Stomach (tissue), 9 donors: Measurements from ENCODE around the gene TH. TPM values are rescaled to one million over a fixed set of nuclear protein-coding genes. Genes with fewer than 3 reads are reported as not detected.

Source experiments
- DNase-seq, 2 donors: peaks; one replicate each; pipeline versions ENCODE4 v3.0.0 to v3.0.0-alpha.2; 2013 to 2019
- H3K27ac ChIP-seq, 5 donors: fragments of 200-600 bp in 4 of 5; sonication (generic) in 4 of 5; one replicate each; pipeline ENCODE4 v1.5.1; 2013 to 2019; ENCODE audit warnings: mild to moderate bottlenecking in 1 of 5, moderate library complexity in 1 of 5
- H3K27me3 ChIP-seq, 3 donors: fragments of 200-600 bp; sonication (generic); one replicate each; pipeline ENCODE4 v1.5.1; 2017 to 2019; ENCODE audit warnings: mixed run types in 1 of 3
- H3K36me3 ChIP-seq, 4 donors: fragments of 200-600 bp; sonication (generic); 1 replicate in 3 of 4; 2 replicates in 1 of 4; pipeline ENCODE4 v1.5.1; 2016 to 2019
- H3K4me1 ChIP-seq, 4 donors: fragments of 200-600 bp; sonication (generic); one replicate each; pipeline ENCODE4 v1.5.1; 2016 to 2019
- H3K4me3 ChIP-seq, 4 donors: fragments of 200-600 bp; sonication (generic) in 3 of 4; one replicate each; pipeline ENCODE4 v1.5.1; 2016 to 2019; ENCODE audit warnings: mild to moderate bottlenecking in 1 of 4
- H3K9me3 ChIP-seq, 4 donors: fragments of 200-600 bp; sonication (generic); one replicate each; pipeline ENCODE4 v1.5.1; 2016 to 2019
- CTCF ChIP-seq, 7 experiments: fragments of 450-650 bp in 4 of 7; fragments of 200-600 bp in 3 of 7; sonication (generic) in 3 of 7; IDR thresholded peaks; one replicate each; pipeline ENCODE4 v1.5.1; 2016 to 2019; ENCODE audit warnings: antibody characterized with exemption in 7 of 7, control low read depth in 2 of 7, mild to moderate bottlenecking in 1 of 7
- EP300 ChIP-seq: sonication (generic); formaldehyde crosslinking; IDR thresholded peaks from one replicate; pipeline ENCODE4 v1.6.1; 2017; ENCODE audit warnings: antibody characterized with exemption
- POLR2A ChIP-seq, 4 donors: fragments of 450-650 bp; IDR thresholded peaks; one replicate each; pipeline ENCODE4 v1.6.1; 2016; ENCODE audit warnings: antibody characterized with exemption in 4 of 4, control low read depth in 2 of 4, mild to moderate bottlenecking in 1 of 4, moderate library complexity in 1 of 4
- POLR2AphosphoS5 ChIP-seq, 3 donors: sonication (generic); formaldehyde crosslinking; IDR thresholded peaks; one replicate each; pipeline ENCODE4 v1.6.1; 2016; ENCODE audit warnings: antibody characterized with exemption in 3 of 3
- WGBS, 5 donors: extraction: QIAGEN DNeasy Blood & Tissue Kit in 3 of 5; methylation state at CpG; one replicate each; pipeline versions ENCODE4 v1.1.5 to v1.1.7; 2013 to 2018; 5-methylcytosine and 5-hydroxymethylcytosine counted together
- intact Hi-C: fragments of 100-400 bp; cut with DNase I; formaldehyde crosslinking; loops from one replicate; pipeline ENCODE4 v1.15.1; 2023; ENCODE audit warnings: low total_unique reads
- polyA plus RNA-seq, 3 donors: library from polyadenylated mRNA; stranded (reverse); fragments of 200-250 nt; gene quantifications; one replicate each; pipeline ENCODE4 v1.2.3, GENCODE V29; 2013
- total RNA-seq, 5 donors: library from RNA; depleted of rRNA; stranded (reverse); fragments of >200 nt; gene quantifications; one replicate each; pipeline versions ENCODE4 v1.1.0 to v1.2.3, GENCODE V29; 2014 to 2016
- donor health status: healthy with polysubstance abuse.
- donor health status: Bipolar disorder and iron deficiency.
- donor health status: healthy.

Gene TH
- total and polyA plus RNA-seq, 8 donors = 0.13 to 1.7 TPM; not detected in 6

GRCh38 chr11:2197771-2198520 lies 26.3 kb upstream of the TH start:
- Histone ChIP-seq H3K27me3 (peaks cover 0 to 28% (median 4%) of the 10 kb centered on the region in 3 donors), H3K4me3 (no peak overlapping the region), H3K4me1 (peaks cover 12 to 25% (median 21%) of the 10 kb centered on the region in 4 donors), H3K27ac (no peak overlapping the region), H3K36me3 (no peaks in the 10 kb centered on the region), H3K9me3 (no peaks in the 10 kb centered on the region)
- no peak for TF ChIP-seq POLR2A (IDR thresholded peaks at IDR 0.05)
- TF ChIP-seq POLR2AphosphoS5 (IDR thresholded peaks at IDR 0.05) = no peak
- no peak for TF ChIP-seq CTCF (IDR thresholded peaks at IDR 0.05)
- TF ChIP-seq EP300 = no peak
- DNase-seq = no peak
- 83 to 89% (median 85%) methylated on average over 20 to 28 of the region's 28 CpGs for WGBS, 5 donors
- intact Hi-C loops = loop anchor here (5.0 kb wide), 2 partner anchors 99 to 209 kb away; no protein-coding TSS in a partner anchor

GRCh38 chr11:2196970-2197770 lies 25.6 kb upstream of the TH start:
- TF ChIP-seq EP300 (no peak), CTCF (IDR thresholded peaks at IDR 0.05) (peak in 5 of 7 experiments; percentile 90 to 96 (median 93)), POLR2A (IDR thresholded peaks at IDR 0.05) (no peak)
- intact Hi-C loops = loop anchor here (5.0 kb wide), 2 partner anchors 100 to 210 kb away; no protein-coding TSS in a partner anchor
- peaks cover 4 to 18% (median 15%) of the 10 kb centered on the region in 4 donors for H3K4me1 ChIP-seq
- H3K27me3 ChIP-seq = peaks cover 0 to 36% (median 4%) of the 10 kb centered on the region in 3 donors
- no peaks in the 10 kb centered on the region for H3K9me3 ChIP-seq
- peak; percentile 87 to 92 for DNase-seq
- H3K4me3 ChIP-seq = no peak overlapping the region
- H3K36me3 ChIP-seq = no peaks in the 10 kb centered on the region
- WGBS, 5 donors = 29 to 34% (median 30%) methylated on average over 21 to 23 of the region's 23 CpGs
- no peak overlapping the region for H3K27ac ChIP-seq

GRCh38 chr11:2195756-2196088 lies 24.1 kb upstream of the TH start:
- TF ChIP-seq EP300 (no peak), CTCF (IDR thresholded peaks at IDR 0.05) (no peak), POLR2AphosphoS5 (IDR thresholded peaks at IDR 0.05) (no peak), POLR2A (IDR thresholded peaks at IDR 0.05) (no peak)
- Histone ChIP-seq H3K4me1 (peaks cover 4 to 19% (median 14%) of the 10 kb centered on the region in 4 donors), H3K36me3 (no peaks in the 10 kb centered on the region), H3K4me3 (no peak overlapping the region), H3K27me3 (peaks cover 0 to 51% (median 4%) of the 10 kb centered on the region in 3 donors), H3K9me3 (no peaks in the 10 kb centered on the region), H3K27ac (no peak overlapping the region)
- 87 to 100% (median 89%) methylated on average over 1 to 7 of the region's 7 CpGs for WGBS, 5 donors
- DNase-seq = no peak
- intact Hi-C loops = loop anchor here (2.0 to 5.0 kb wide), 3 partner anchors 102 to 225 kb away; no protein-coding TSS in a partner anchor
